ENCODE results near the gene CLIP3.

The CLIP3 gene

GRCh38 chr19:35991731-35992450 is 40.8 kb downstream of the CLIP3 start:
- DNase-seq (ENCODE audit: low spot score), result no peak
- peaks cover 4% of the 10 kb centered on the region for H3K27me3 ChIP-seq (ENCODE audit: insufficient read depth, poor library complexity, severe bottlenecking)
- ATAC-seq (ENCODE audit: low read depth), result no peak
- no peaks in the 10 kb centered on the region for H3K9me3 ChIP-seq (ENCODE audit: severe bottlenecking)
- H3K4me1 ChIP-seq (ENCODE audit: insufficient read depth, poor library complexity, severe bottlenecking), result peaks cover 3% of the 10 kb centered on the region
- no peak overlapping the region for H3K4me3 ChIP-seq (ENCODE audit: severe bottlenecking)
- H3K27ac ChIP-seq (ENCODE audit: poor library complexity, severe bottlenecking), result no peak overlapping the region
- TF ChIP-seq CTCF (IDR thresholded peaks at IDR 0.05; ENCODE audit: poor library complexity, severe bottlenecking), result no peak
- H3K36me3 ChIP-seq (ENCODE audit: low read depth), result 0 out of 2 replicates have a peak, but pooled peaks cover 6% of the 10 kb centered on the region

GRCh38 chr19:35990771-35991730 is 41.6 kb downstream of the CLIP3 start:
- Histone ChIP-seq H3K36me3 (ENCODE audit: low read depth) (no peaks in the 10 kb centered on the region), H3K4me3 (ENCODE audit: severe bottlenecking) (no peak overlapping the region), H3K27ac (ENCODE audit: poor library complexity, severe bottlenecking) (no peak overlapping the region), H3K4me1 (ENCODE audit: insufficient read depth, poor library complexity, severe bottlenecking) (peaks cover 3% of the 10 kb centered on the region), H3K27me3 (ENCODE audit: insufficient read depth, poor library complexity, severe bottlenecking) (peaks cover 11% of the 10 kb centered on the region), H3K9me3 (ENCODE audit: severe bottlenecking) (no peaks in the 10 kb centered on the region)
- no peak for TF ChIP-seq CTCF (IDR thresholded peaks at IDR 0.05; ENCODE audit: poor library complexity, severe bottlenecking)
- DNase-seq (ENCODE audit: low spot score) (no peak), ATAC-seq (ENCODE audit: low read depth) (no peak)

GRCh38 chr19:35990156-35990555 is 42.5 kb downstream of the CLIP3 start:
- Histone ChIP-seq H3K4me1 (ENCODE audit: insufficient read depth, poor library complexity, severe bottlenecking) (peaks cover 3% of the 10 kb centered on the region), H3K4me3 (ENCODE audit: severe bottlenecking) (no peak overlapping the region), H3K27ac (ENCODE audit: poor library complexity, severe bottlenecking) (no peak overlapping the region), H3K36me3 (ENCODE audit: low read depth) (no peaks in the 10 kb centered on the region), H3K27me3 (ENCODE audit: insufficient read depth, poor library complexity, severe bottlenecking) (peaks cover 11% of the 10 kb centered on the region), H3K9me3 (ENCODE audit: severe bottlenecking) (no peaks in the 10 kb centered on the region)
- TF ChIP-seq CTCF (IDR thresholded peaks at IDR 0.05; ENCODE audit: poor library complexity, severe bottlenecking), result no peak
- ATAC-seq (ENCODE audit: low read depth) (no peak), DNase-seq (ENCODE audit: low spot score) (no peak)

- Histone ChIP-seq H3K36me3 (ENCODE audit: low read depth) (no peaks in the 10 kb centered on the region), H3K4me3 (ENCODE audit: severe bottlenecking) (no peak overlapping the region), H3K4me1 (ENCODE audit: insufficient read depth, poor library complexity, severe bottlenecking) (no peaks in the 10 kb centered on the region), H3K9me3 (ENCODE audit: severe bottlenecking) (no peaks in the 10 kb centered on the region), H3K27me3 (ENCODE audit: insufficient read depth, poor library complexity, severe bottlenecking) (peaks cover 11% of the 10 kb centered on the region), H3K27ac (ENCODE audit: poor library complexity, severe bottlenecking) (no peak overlapping the region)
- no peak for TF ChIP-seq CTCF (IDR thresholded peaks at IDR 0.05; ENCODE audit: poor library complexity, severe bottlenecking)
- DNase-seq (ENCODE audit: low spot score), result no peak
- ATAC-seq (ENCODE audit: low read depth), result no peak
Measured at GRCh38 chr19:35988824-35989223, 43.8 kb downstream of the CLIP3 start.

Measured in RWPE2 (cell line).